HUDEP-2 (cell line): ENCODE results near the gene DDX3X.
"Not testable (repeated sequence)": the region's sequence is repeated elsewhere in the genome, so short reads cannot be mapped to it uniquely, and the experiment has no call there.

Experiments used
- DNase-seq, 76 experiments: peaks; one replicate each; lab custom pipeline; 2025; ENCODE audit not compliant: unreplicated experiment in 76 of 76; lab: John Stamatoyannopoulos, UW

DDX3X gene

GRCh38 chrX:41409006-41409405 lies 75.0 kb downstream of the DDX3X start:
- no peak for DNase-seq

- DNase-seq: not testable (repeated sequence)
Measured at GRCh38 chrX:41411222-41411621, 77.3 kb downstream of the DDX3X start.

GRCh38 chrX:41412261-41413081 lies 78.5 kb downstream of the DDX3X start:
- no peak for DNase-seq
